SK-N-SH (cell line): Measurements from ENCODE around the gene DNMT3A. TPM values are rescaled to one million over a fixed set of nuclear protein-coding genes. Genes with fewer than 3 reads are reported as not detected.

ENCODE experiments used
- CTCF ChIA-PET: fragments of 300-600, 350-600 bp; formaldehyde crosslinking; extraction: SDS; loops from one replicate; lab custom pipeline; 2021; lab: Yijun Ruan, JAX
- POLR2A ChIA-PET: fragments of 350-600 bp; sonication (Branson Sonifier 250); formaldehyde crosslinking; extraction: SDS; loops from one replicate; lab custom pipeline; 2020; ENCODE audit warnings: antibody characterized with exemption, inconsistent platforms; lab: Yijun Ruan, JAX
- DNase-seq: peaks from one replicate; pipeline ENCODE4 v3.0.0; 2012
- H2AFZ ChIP-seq: fragments of 200-600 bp; sonication (generic); 2 replicates; pipeline ENCODE4 v1.8.1; 2016; ENCODE audit warnings: antibody characterized with exemption, mild to moderate bottlenecking, low read depth
- H3F3A ChIP-seq: fragments of 200-600 bp; sonication (generic); replicated peaks from 2 replicates; pipeline ENCODE3; 2016; ENCODE audit warnings: antibody characterized with exemption, mild to moderate bottlenecking; ENCODE audit not compliant: insufficient read depth
- H3K27ac ChIP-seq, 2 experiments: fragments of 200-500 bp in 1 of 2; fragments of 200-600 bp in 1 of 2; sonication (Bioruptor generic) in 1 of 2; sonication (generic), shearing (Covaris generic) in 1 of 2; 2 replicates each; pipeline versions ENCODE4 v1.5.1 to v1.6.1; 2014 to 2016; ENCODE audit warnings: low read depth in 2 of 2, inconsistent platforms in 1 of 2, low read length in 1 of 2, mild to moderate bottlenecking in 1 of 2, mixed read lengths in 1 of 2
- H3K27me3 ChIP-seq: fragments of 200-600 bp; sonication (generic), shearing (Covaris generic); 2 replicates; pipeline ENCODE4 v1.6.1; 2016; ENCODE audit warnings: mixed run types; ENCODE audit not compliant: insufficient read depth
- H3K36me3 ChIP-seq, 2 experiments: fragments of 200-500 bp in 1 of 2; fragments of 200-600 bp in 1 of 2; sonication (Bioruptor generic) in 1 of 2; sonication (generic) in 1 of 2; replicated peaks in 1 of 2; 2 replicates each; pipeline versions ENCODE3 to v1.5.1; 2014 to 2016; ENCODE audit warnings: low read length in 1 of 2, mild to moderate bottlenecking in 1 of 2; ENCODE audit not compliant: insufficient read depth in 2 of 2, control insufficient read depth in 1 of 2
- H3K4me1 ChIP-seq, 2 experiments: fragments of 200-500 bp in 1 of 2; fragments of 200-600 bp in 1 of 2; sonication (Bioruptor generic) in 1 of 2; sonication (generic), shearing (Covaris generic) in 1 of 2; 2 replicates each; pipeline versions ENCODE4 v1.5.1 to v1.6.1; 2014 to 2016; ENCODE audit warnings: low read depth in 1 of 2, low read length in 1 of 2, mixed run types in 1 of 2; ENCODE audit not compliant: insufficient read depth in 2 of 2, control insufficient read depth in 1 of 2
- H3K4me2 ChIP-seq: fragments of 200-600 bp; sonication (generic), shearing (Covaris generic); 2 replicates; pipeline ENCODE4 v1.6.1; 2017; ENCODE audit warnings: mixed run types
- H3K4me3 ChIP-seq, 2 experiments: fragments of 200-500 bp in 1 of 2; fragments of 200-600 bp in 1 of 2; sonication (Bioruptor generic) in 1 of 2; sonication (generic), shearing (Covaris generic) in 1 of 2; 2 replicates each; pipeline versions ENCODE4 v1.5.1 to v1.8.1; 2014 to 2016; ENCODE audit warnings: low read depth in 2 of 2, inconsistent platforms in 1 of 2, low read length in 1 of 2, mild to moderate bottlenecking in 1 of 2, mixed read lengths in 1 of 2, moderate library complexity in 1 of 2
- H3K79me2 ChIP-seq: fragments of 200-600 bp; sonication (generic); 2 replicates; pipeline ENCODE4 v1.8.1; 2017; ENCODE audit warnings: mild to moderate bottlenecking; ENCODE audit not compliant: insufficient read depth
- H3K9ac ChIP-seq: fragments of 200-600 bp; sonication (generic); 2 replicates; pipeline ENCODE4 v1.6.1; 2017; ENCODE audit warnings: mixed run types
- H3K9me2 ChIP-seq: fragments of 200-600 bp; sonication (generic); 2 replicates; pipeline ENCODE4 v1.6.1; 2017; ENCODE audit warnings: mixed run types
- H3K9me3 ChIP-seq: fragments of 200-600 bp; sonication (generic); 2 replicates; pipeline ENCODE4 v1.6.1; 2017; ENCODE audit warnings: mixed run types, mild to moderate bottlenecking, moderate library complexity
- H4K20me1 ChIP-seq: fragments of 200-600 bp; sonication (generic); 2 replicates; pipeline ENCODE4 v1.6.1; 2017; ENCODE audit warnings: mild to moderate bottlenecking, mixed run types; ENCODE audit not compliant: insufficient read depth
- EZH2phosphoT487 ChIP-seq: fragments of 200-600 bp; sonication (generic); IDR thresholded peaks from 2 replicates; pipeline ENCODE4 v1.6.1; 2017; ENCODE audit warnings: low read depth, mixed run types, mild to moderate bottlenecking, antibody characterized with exemption, moderate library complexity, borderline replicate concordance
- FOSL2 ChIP-seq: IDR thresholded peaks from 2 replicates; pipeline ENCODE4 v1.4.0; 2012; ENCODE audit warnings: low read depth, mild to moderate bottlenecking, moderate library complexity, borderline replicate concordance
- GABPA ChIP-seq: IDR thresholded peaks from 2 replicates; pipeline ENCODE4 v1.4.0; 2012; ENCODE audit warnings: low read depth, mild to moderate bottlenecking
- NFIC ChIP-seq: IDR thresholded peaks from 2 replicates; pipeline ENCODE4 v1.4.0; 2012; ENCODE audit warnings: borderline replicate concordance
- RCOR1 ChIP-seq: fragments of 150-350 bp; IDR thresholded peaks from 2 replicates; pipeline ENCODE4 v1.6.1; 2017; ENCODE audit warnings: antibody characterized with exemption, low read length
- RFX5 ChIP-seq: IDR thresholded peaks from 2 replicates; pipeline ENCODE4 v1.6.1; 2012; ENCODE audit warnings: mild to moderate bottlenecking, improper control_type of control experiment, low read length
- RXRA ChIP-seq: IDR thresholded peaks from 2 replicates; pipeline ENCODE4 v1.4.0; 2012; ENCODE audit warnings: low read depth, mild to moderate bottlenecking, borderline replicate concordance
- SIN3A ChIP-seq: IDR thresholded peaks from 2 replicates; pipeline ENCODE4 v1.6.1; 2012; ENCODE audit warnings: low read depth, mild to moderate bottlenecking, low read length, moderate library complexity, borderline replicate concordance
- SMC3 ChIP-seq: IDR thresholded peaks from 2 replicates; pipeline ENCODE4 v1.6.1; 2012; ENCODE audit warnings: low read depth, low read length, improper control_type of control experiment
- TAF1 ChIP-seq: IDR thresholded peaks from 2 replicates; pipeline ENCODE4 v1.6.1; 2012; ENCODE audit warnings: low read depth, mild to moderate bottlenecking, low read length, moderate library complexity, borderline replicate concordance
- TEAD4 ChIP-seq: IDR thresholded peaks from 2 replicates; pipeline ENCODE4 v1.4.0; 2012; ENCODE audit warnings: mild to moderate bottlenecking, borderline replicate concordance; ENCODE audit not compliant: insufficient read depth
- USF1 ChIP-seq: IDR thresholded peaks from 2 replicates; pipeline ENCODE4 v1.4.0; 2012; ENCODE audit warnings: low read depth, borderline replicate concordance
- USF2 ChIP-seq: fragments of 150-350 bp; IDR thresholded peaks from 2 replicates; pipeline ENCODE4 v1.6.1; 2017; ENCODE audit warnings: antibody characterized with exemption, low read length, low read depth, borderline replicate concordance
- WGBS: methylation state at CpG from one replicate; pipeline ENCODE4 v1.1.6; 2017; ENCODE audit warnings: low lambda C conversion rate; 5-methylcytosine and 5-hydroxymethylcytosine counted together
- polyA plus RNA-seq, 3 experiments: library from polyadenylated mRNA; depleted of rRNA; stranded (reverse); fragments of >200 nt; gene quantifications; 2 replicates each; pipeline ENCODE4 v1.2.3, GENCODE V29; 2012
- TF ChIP-seq, protein P1 (sequence below): fragments of 150-350 bp; IDR thresholded peaks from 2 replicates; pipeline ENCODE4 v1.6.1; 2016; ENCODE audit warnings: mild to moderate bottlenecking, low read depth, low read length
- TF ChIP-seq, protein P2 (sequence below): IDR thresholded peaks from 2 replicates; pipeline ENCODE4 v1.4.0; 2012; ENCODE audit warnings: low read depth
- TF ChIP-seq, protein P3 (sequence below): IDR thresholded peaks from 2 replicates; pipeline ENCODE4 v1.4.0; 2012; ENCODE audit warnings: low read depth, borderline replicate concordance

Gene DNMT3A
- polyA plus RNA-seq, 1 of the 3 experiments (the other 2 are of a cell fraction) = 5.6 TPM

GRCh38 chr2:25372405-25373268, 30.9 kb upstream of the DNMT3A start:
- Histone ChIP-seq H3K4me2 (no peak overlapping the region), H3K36me3 (no peaks in the 10 kb centered on the region), H3K9me2 (no peaks in the 10 kb centered on the region), H4K20me1 (no peaks in the 10 kb centered on the region), H3K27me3 (no peaks in the 10 kb centered on the region), H2AFZ (no peak overlapping the region), H3K4me1 (peaks cover 5 to 54% of the 10 kb centered on the region in 2 experiments), H3K9me3 (no peaks in the 10 kb centered on the region), H3K4me3 (no peak overlapping the region), H3K79me2 (no peaks in the 10 kb centered on the region), H3K27ac (no peak overlapping the region; a peak in 1 of 4 replicates), H3K9ac (no peak overlapping the region), H3F3A (no peaks in the 10 kb centered on the region)
- CTCF ChIA-PET = interaction anchor here (0.6 to 4.1 kb wide), 7 partner anchors 11 to 786 kb away, joined by 3 to 44 read pairs (median 3); no protein-coding TSS in a partner anchor
- POLR2A ChIA-PET = no interaction called here
- no peak for TF ChIP-seq GABPA
- peak; percentile 37 for DNase-seq
- 89% methylated on average over 25 of the region's 25 CpGs for WGBS

DNA sequence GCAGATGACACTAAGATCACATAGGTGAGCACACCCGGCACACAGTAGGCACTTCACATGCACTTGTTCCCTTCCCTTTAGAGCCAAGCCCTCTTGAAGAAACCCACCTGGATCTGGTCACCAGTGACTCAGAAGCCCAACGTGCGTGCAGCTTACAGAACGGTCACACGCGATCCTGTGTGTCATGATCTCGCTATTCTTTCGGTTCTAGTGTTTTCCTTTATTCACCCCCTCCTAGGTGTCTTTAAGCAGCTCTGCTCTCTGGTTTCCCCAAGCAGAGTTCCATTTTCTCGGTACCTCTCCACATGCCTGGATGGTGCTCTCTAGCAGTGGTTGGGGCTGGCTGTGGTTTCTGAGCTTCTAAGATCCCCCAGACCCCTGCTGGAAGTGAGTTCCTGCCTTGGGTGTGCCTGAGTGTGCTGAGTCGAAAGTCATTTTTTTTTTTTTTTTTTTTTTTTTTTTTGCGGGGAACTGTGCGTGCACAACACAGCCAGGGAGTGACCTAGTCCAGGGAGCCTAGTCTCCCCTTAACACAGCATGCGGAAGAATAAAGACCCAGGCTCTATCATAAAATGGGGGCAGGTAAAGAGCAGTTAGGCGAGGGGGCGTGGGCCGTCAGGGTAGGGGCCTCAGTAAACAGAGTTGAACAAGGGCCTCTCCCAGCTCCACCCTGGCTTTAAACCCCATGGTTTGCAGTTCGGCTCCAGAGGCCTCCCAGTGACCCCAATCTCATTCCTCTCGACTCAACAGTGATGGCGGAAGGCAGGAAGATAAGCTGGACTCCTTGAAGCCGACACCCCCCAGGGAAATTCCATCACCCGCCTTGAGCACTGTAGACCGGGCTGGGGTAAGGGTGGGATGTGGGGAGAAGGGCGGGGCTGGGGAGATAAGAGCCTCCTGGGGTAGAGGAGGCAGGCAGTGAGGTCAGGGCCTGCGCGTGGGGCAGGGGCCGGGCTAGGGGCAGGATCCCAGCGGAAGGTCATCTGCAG, 29.8 kb upstream of the DNMT3A start:
- Histone ChIP-seq H3K4me1 (peaks cover 0 to 54% of the 10 kb centered on the region in 2 experiments; a peak in 2 of 4 replicates), H3K9ac (no peak overlapping the region), H3K36me3 (no peaks in the 10 kb centered on the region), H3K79me2 (no peaks in the 10 kb centered on the region), H3K9me2 (no peaks in the 10 kb centered on the region), H2AFZ (no peak overlapping the region), H3K4me3 (no peak overlapping the region), H3K4me2 (no peak overlapping the region), H3K27me3 (no peaks in the 10 kb centered on the region), H4K20me1 (no peaks in the 10 kb centered on the region), H3K9me3 (no peaks in the 10 kb centered on the region), H3F3A (no peaks in the 10 kb centered on the region), H3K27ac (no peak overlapping the region)
- CTCF ChIA-PET = interaction anchor here (0.6 to 4.1 kb wide), 6 partner anchors 9 to 294 kb away, joined by 3 to 44 read pairs (median 3); no protein-coding TSS in a partner anchor
- POLR2A ChIA-PET = no interaction called here
- no peak for TF ChIP-seq SIN3A
- no peak for TF ChIP-seq RCOR1
- no peak for TF ChIP-seq NFIC
- no peak for TF ChIP-seq RXRA
- no peak for TF ChIP-seq FOSL2
- TF ChIP-seq SMC3 = no peak
- no peak for TF ChIP-seq TAF1
- TF ChIP-seq TEAD4 = no peak
- TF ChIP-seq, protein P1, sequence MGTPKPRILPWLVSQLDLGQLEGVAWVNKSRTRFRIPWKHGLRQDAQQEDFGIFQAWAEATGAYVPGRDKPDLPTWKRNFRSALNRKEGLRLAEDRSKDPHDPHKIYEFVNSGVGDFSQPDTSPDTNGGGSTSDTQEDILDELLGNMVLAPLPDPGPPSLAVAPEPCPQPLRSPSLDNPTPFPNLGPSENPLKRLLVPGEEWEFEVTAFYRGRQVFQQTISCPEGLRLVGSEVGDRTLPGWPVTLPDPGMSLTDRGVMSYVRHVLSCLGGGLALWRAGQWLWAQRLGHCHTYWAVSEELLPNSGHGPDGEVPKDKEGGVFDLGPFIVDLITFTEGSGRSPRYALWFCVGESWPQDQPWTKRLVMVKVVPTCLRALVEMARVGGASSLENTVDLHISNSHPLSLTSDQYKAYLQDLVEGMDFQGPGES = no peak
- TF ChIP-seq USF1 = no peak
- TF ChIP-seq USF2 = no peak
- TF ChIP-seq EZH2phosphoT487 = no peak
- TF ChIP-seq RFX5 = no peak
- TF ChIP-seq, protein P2, sequence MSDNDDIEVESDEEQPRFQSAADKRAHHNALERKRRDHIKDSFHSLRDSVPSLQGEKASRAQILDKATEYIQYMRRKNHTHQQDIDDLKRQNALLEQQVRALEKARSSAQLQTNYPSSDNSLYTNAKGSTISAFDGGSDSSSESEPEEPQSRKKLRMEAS = no peak
- TF ChIP-seq, protein P3, sequence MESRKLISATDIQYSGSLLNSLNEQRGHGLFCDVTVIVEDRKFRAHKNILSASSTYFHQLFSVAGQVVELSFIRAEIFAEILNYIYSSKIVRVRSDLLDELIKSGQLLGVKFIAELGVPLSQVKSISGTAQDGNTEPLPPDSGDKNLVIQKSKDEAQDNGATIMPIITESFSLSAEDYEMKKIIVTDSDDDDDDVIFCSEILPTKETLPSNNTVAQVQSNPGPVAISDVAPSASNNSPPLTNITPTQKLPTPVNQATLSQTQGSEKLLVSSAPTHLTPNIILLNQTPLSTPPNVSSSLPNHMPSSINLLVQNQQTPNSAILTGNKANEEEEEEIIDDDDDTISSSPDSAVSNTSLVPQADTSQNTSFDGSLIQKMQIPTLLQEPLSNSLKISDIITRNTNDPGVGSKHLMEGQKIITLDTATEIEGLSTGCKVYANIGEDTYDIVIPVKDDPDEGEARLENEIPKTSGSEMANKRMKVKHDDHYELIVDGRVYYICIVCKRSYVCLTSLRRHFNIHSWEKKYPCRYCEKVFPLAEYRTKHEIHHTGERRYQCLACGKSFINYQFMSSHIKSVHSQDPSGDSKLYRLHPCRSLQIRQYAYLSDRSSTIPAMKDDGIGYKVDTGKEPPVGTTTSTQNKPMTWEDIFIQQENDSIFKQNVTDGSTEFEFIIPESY = no peak
- no peak for DNase-seq
- 92% methylated on average over 26 of the region's 27 CpGs for WGBS
